Lower leg skin (tissue), 3 donors: ENCODE results near the gene OR4K1.

ENCODE experiments used
- POLR2A ChIP-seq, 2 donors: fragments of 450-650 bp; IDR thresholded peaks; one replicate each; pipeline ENCODE4 v1.6.1; 2016 to 2017; ENCODE audit warnings: antibody characterized with exemption in 2 of 2, mild to moderate bottlenecking in 1 of 2, moderate library complexity in 1 of 2
- TF ChIP-seq, protein P1 (sequence below), 3 donors: fragments of 450-650 bp; IDR thresholded peaks; one replicate each; pipeline ENCODE4 v1.5.1; 2016; ENCODE audit warnings: antibody characterized with exemption in 3 of 3, mild to moderate bottlenecking in 3 of 3, moderate library complexity in 2 of 3

DNA sequence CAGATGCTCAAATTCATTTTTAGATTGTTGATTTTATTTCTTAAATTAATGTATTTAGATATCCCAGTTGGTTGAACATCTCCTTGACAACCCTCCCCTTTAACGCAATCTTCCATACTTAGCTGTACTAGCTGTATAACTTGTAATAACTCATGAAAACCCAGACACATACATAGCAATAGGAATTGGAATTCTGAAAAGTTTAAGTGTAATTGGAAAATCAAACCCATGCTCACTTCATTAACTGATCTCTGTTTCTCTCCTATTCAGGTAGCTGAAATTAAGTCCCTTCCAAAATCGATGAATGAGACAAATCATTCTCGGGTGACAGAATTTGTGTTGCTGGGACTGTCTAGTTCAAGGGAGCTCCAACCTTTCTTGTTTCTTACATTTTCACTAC is 44.6 kb downstream of the OR4K1 start, which contains the start of gene OR4K15:
- no peak for TF ChIP-seq POLR2A (IDR thresholded peaks at IDR 0.05)
- TF ChIP-seq, protein P1, sequence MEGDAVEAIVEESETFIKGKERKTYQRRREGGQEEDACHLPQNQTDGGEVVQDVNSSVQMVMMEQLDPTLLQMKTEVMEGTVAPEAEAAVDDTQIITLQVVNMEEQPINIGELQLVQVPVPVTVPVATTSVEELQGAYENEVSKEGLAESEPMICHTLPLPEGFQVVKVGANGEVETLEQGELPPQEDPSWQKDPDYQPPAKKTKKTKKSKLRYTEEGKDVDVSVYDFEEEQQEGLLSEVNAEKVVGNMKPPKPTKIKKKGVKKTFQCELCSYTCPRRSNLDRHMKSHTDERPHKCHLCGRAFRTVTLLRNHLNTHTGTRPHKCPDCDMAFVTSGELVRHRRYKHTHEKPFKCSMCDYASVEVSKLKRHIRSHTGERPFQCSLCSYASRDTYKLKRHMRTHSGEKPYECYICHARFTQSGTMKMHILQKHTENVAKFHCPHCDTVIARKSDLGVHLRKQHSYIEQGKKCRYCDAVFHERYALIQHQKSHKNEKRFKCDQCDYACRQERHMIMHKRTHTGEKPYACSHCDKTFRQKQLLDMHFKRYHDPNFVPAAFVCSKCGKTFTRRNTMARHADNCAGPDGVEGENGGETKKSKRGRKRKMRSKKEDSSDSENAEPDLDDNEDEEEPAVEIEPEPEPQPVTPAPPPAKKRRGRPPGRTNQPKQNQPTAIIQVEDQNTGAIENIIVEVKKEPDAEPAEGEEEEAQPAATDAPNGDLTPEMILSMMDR (IDR thresholded peaks at IDR 0.05): no peak
